Measurements from ENCODE around the gene CC2D1A.

The CC2D1A gene

DNA sequence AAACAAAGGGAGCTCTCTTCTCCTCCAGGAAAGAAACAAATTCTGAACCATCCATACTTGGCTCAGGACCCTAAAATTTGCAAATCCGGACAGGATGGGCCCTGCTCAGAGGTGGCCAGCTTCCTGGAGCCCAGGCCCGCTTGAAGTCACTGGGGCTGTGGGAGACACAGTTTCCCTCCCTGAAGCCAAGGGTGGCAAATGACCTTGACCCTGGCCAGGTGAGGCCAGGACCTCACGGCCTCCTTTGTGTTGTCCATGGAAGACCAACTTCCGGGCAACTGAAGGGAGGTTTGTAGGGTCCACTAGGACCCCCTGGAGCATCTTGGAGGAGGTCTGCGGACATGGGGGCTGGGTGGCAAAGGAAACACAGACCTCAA is 23.6 kb upstream of the CC2D1A start:
- no peak for TF ChIP-seq JUND (IDR thresholded peaks at IDR 0.05; ENCODE audit: low read depth)
- DNase-seq (ENCODE audit: low read depth in 1 of 2, low spot score in 1 of 2), result no peak
- in situ Hi-C loops (cut with HindIII; ENCODE audit: low pct_unique_long_range_greater_than_20kb, low sequenced_read_pairs), result no loop called here

DNA sequence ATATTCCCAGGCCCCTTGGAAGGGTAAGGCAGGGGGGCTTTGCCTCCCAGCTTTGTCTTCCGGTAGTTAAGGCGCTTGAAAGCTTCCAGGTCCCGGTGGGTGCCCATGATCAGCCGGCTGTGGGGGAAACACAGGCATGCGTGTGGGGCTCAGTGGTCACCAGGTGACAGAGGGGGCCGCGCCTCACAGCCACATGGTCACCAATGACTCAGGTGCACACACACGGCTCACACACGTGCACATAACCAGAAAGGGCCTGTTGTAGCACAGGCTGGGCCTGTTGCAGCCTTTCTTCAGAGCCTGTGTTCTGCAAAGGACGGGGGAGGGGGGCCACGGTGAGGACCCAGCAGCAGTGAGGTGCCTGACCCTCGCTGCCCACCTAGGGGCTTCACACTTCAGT is 23.2 kb upstream of the CC2D1A start:
- no peak for TF ChIP-seq JUND (IDR thresholded peaks at IDR 0.05; ENCODE audit: low read depth)
- in situ Hi-C loops (cut with HindIII; ENCODE audit: low pct_unique_long_range_greater_than_20kb, low sequenced_read_pairs), result no loop called here
- DNase-seq (ENCODE audit: low read depth in 1 of 2, low spot score in 1 of 2), result no peak

DNA sequence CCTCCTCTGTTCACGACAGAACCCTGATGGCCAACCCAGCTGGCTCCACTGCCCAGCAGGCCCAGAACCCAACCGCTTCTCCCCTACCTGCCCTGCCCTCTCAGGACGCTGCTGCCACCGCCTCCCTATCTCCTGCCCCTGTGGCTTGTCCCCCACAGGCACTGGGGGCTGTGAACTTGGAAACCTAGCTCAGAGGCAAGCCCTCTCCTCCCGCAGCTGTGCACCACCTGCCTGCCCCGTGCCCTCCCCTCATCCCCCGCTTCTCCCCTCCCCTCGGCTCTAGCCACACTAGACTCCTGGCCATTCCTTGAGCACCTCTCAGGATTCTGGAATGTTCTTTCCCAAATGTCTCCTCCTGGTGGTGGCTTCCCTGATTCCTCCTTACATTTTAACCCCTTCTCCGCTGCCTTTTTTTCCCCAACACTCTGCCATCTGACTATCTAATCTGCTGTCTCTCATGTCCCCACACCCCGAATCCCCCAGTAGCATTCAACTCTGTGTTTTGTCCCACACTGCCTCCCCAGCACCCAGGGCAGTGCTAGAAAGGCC is 22.4 kb upstream of the CC2D1A start:
- in situ Hi-C loops (cut with HindIII; ENCODE audit: low pct_unique_long_range_greater_than_20kb, low sequenced_read_pairs), result no loop called here
- no peak for TF ChIP-seq JUND (IDR thresholded peaks at IDR 0.05; ENCODE audit: low read depth)
- DNase-seq (ENCODE audit: low read depth in 1 of 2, low spot score in 1 of 2), result peak in 1 of 2 experiments; percentile 46

DNA sequence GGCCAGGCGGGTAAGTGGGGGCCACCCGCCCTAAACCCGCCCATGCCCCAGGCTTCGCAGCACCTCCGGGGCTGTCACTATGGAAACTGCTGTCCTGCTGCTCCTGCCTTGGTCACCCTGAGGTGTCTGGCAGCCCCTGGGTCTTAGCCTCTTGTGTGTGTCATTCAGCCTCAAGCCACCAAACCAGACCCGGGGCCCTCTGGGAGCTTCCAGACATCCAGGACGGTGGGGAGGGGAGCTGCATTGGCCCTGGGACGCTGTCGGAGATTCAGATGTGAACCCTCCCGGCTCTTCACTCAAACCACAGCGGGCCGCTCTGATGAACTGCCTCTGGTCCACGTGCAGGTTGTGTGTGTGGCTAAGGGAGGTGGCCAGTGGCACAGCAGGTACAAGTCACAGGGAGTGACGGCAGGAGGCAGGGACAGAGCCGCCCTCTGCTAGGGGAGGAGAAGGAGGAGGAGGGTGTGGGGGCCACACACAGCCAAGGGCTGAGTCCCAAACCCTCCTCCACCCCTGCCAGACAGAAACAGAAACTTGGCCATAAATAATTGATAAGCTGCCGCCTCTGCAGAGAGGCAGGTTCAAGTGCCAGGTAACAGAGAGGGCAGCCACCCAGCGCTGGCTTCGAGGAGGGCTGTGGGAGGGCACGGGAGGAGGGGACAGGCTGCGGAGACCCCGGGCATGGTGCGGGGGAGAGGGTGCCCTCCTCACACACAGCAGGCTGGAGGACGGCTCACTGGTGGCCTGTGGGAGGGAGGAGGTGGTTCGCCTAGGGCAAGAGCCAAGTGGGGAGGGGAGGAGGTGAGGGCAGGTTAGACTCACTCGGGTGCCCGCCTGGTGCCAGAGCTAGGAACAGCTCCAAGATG is 21.0 kb upstream of the CC2D1A start:
- DNase-seq (ENCODE audit: low read depth in 1 of 2, low spot score in 1 of 2), result no peak
- TF ChIP-seq JUND (IDR thresholded peaks at IDR 0.05; ENCODE audit: low read depth), result no peak
- in situ Hi-C loops (cut with HindIII; ENCODE audit: low pct_unique_long_range_greater_than_20kb, low sequenced_read_pairs), result no loop called here

DNA sequence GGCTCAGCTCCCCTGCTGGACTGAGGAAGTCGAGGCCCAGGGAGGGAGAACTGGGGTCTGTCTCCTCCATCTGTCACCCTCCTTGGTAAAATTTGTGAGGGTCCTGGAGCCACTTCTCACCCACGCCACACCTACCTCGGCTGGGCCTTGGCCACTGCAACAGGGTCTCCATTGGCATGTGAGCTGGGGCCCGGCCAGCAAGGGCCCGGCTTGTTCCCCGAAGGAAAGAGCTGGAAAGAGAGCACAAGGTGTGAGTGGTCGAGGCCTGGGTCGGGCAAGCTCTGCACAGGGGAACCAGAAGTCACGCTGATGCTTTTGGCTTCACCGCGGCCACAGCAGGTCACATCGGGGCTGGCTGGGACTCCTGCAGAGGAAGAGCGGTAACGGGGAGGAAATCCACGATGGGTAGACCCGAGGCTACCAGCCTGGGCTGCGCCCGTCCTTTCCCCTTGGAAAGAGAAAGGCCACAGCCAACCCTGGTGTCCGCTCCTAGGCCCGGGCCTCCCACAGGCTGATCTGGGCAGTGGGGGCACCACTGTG is 20.1 kb upstream of the CC2D1A start:
- TF ChIP-seq JUND (IDR thresholded peaks at IDR 0.05; ENCODE audit: low read depth), result no peak
- in situ Hi-C loops (cut with HindIII; ENCODE audit: low pct_unique_long_range_greater_than_20kb, low sequenced_read_pairs), result no loop called here
- DNase-seq (ENCODE audit: low read depth in 1 of 2, low spot score in 1 of 2), result no peak

DNA sequence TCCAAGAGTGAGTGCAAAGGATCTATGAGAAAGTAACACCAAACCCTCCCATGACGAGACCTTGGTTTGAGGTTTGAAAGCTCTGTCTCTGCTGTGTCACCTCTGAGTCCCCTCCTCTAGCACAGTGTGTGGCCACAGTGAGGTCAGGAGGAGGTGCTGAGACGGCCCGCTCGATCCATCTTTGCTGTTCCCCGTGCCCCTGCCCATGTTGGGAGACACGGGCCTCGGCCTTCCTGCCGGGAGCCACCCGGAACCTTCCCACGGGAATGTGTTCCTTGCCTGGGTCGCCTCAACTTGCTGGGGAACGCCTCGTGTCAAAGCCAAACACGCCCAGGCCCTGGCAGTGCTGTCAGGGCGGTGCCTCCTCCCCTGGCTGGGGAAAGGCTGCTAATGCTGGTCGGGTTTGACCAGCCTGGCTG is 19.0 kb upstream of the CC2D1A start:
- no peak for DNase-seq (ENCODE audit: low read depth in 1 of 2, low spot score in 1 of 2)
- in situ Hi-C loops (cut with HindIII; ENCODE audit: low pct_unique_long_range_greater_than_20kb, low sequenced_read_pairs), result no loop called here
- no peak for TF ChIP-seq JUND (IDR thresholded peaks at IDR 0.05; ENCODE audit: low read depth)

DNA sequence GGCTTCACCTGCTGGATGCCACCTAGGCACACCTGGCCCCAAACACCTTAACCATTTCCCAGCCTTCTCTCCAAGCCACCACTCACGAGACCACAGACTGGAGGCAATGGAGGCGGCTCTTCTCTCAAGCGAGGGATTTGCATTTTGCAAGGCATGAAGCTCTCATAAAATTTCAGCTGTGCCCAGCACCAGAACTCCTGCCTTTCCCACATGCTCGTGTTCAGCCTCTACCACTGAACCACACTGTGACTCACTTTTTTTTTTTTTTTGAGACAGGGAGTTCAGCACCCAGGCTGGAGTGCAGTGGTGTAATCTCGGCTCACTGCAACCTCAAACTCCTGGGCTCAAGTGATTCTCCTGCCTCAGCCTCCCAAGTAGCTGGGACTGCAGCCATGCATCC is 18.5 kb upstream of the CC2D1A start:
- TF ChIP-seq JUND (IDR thresholded peaks at IDR 0.05; ENCODE audit: low read depth), result no peak
- in situ Hi-C loops (cut with HindIII; ENCODE audit: low pct_unique_long_range_greater_than_20kb, low sequenced_read_pairs), result no loop called here
- no peak for DNase-seq (ENCODE audit: low read depth in 1 of 2, low spot score in 1 of 2)

DNA sequence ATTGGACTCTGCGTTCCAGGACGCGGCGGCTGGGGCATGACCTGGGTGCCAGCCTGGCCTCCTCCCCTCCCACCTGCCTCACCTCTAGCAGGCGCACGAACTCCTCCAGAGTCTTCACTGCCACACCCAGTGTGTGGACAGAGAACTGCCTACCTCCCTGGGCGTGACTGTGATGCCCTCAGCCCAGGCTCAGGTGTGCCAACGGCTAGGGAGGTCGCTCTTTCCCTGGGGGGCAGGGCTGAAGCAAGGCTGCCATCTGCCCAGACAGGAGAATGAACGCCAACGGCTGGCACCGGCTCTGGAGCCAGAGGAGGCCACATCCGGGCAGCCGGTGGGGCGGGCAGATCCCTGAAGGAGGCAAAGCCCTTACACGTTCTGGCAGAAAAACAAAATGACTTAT is 17.7 kb upstream of the CC2D1A start:
- no peak for TF ChIP-seq JUND (IDR thresholded peaks at IDR 0.05; ENCODE audit: low read depth)
- in situ Hi-C loops (cut with HindIII; ENCODE audit: low pct_unique_long_range_greater_than_20kb, low sequenced_read_pairs), result no loop called here
- no peak for DNase-seq (ENCODE audit: low read depth in 1 of 2, low spot score in 1 of 2)

DNA sequence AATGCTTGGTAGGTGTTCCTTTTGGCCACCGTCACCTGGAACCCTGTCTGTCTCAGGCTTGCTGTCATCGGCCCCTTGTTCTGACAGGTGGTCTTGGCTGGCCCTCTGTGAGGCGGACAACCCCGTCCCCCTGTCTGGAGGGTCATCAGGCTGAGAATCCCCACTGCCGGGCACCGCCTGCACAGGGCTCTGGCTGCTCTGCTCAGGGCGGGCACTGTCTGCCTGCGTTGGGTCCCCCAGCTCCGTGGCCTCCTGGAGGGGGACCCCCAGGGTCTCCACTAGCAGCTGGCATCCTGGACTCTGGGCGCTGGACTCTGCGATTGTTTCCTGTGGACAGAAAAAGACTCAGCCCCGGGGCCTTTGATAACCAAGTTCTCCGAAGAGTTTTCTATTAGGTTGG is 15.9 kb upstream of the CC2D1A start:
- in situ Hi-C loops (cut with HindIII; ENCODE audit: low pct_unique_long_range_greater_than_20kb, low sequenced_read_pairs), result no loop called here
- no peak for TF ChIP-seq JUND (IDR thresholded peaks at IDR 0.05; ENCODE audit: low read depth)
- no peak for DNase-seq (ENCODE audit: low read depth in 1 of 2, low spot score in 1 of 2)

DNA sequence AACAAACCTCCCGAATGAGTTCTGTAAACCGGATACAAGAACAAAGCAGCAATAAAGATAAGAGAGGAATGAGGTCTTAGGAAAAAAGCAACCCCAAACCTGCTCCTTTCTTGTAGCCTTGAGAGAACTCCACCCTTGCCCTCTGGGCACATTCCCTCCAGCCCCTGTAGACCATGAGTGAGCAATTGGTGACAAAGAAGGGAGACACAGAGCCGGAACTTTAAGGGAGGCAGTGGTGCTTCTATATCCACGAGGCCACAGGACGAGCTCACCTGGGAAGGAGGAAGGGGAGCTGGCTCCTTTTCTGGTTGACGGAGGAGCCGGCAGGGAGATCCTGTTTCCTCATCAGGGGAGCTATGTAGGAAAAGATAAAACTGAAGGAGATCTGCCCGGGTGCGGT is 13.1 kb upstream of the CC2D1A start:
- in situ Hi-C loops (cut with HindIII; ENCODE audit: low pct_unique_long_range_greater_than_20kb, low sequenced_read_pairs), result no loop called here
- no peak for TF ChIP-seq JUND (IDR thresholded peaks at IDR 0.05; ENCODE audit: low read depth)
- DNase-seq (ENCODE audit: low read depth in 1 of 2, low spot score in 1 of 2), result no peak

DNA sequence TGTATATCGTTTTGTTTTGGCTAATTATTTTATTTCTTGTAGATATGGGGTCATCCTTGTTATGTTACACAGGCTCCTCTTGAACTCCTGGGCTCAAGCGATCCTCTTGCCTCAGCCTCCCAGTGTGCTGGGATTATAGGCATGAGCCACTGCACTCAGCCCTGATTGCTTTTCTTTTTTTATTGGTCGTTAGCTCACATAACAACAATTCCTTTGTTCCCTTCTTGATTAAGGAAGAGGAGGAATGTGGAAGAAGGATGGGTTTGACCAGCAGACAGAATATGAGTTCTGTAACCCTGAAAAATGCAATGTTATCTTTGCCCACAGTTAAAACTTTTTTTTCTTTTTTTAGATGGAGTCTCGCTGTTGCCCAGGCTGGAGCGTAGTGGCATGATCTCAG is 11.4 kb upstream of the CC2D1A start:
- no peak for TF ChIP-seq JUND (IDR thresholded peaks at IDR 0.05; ENCODE audit: low read depth)
- no peak for DNase-seq (ENCODE audit: low read depth in 1 of 2, low spot score in 1 of 2)
- in situ Hi-C loops (cut with HindIII; ENCODE audit: low pct_unique_long_range_greater_than_20kb, low sequenced_read_pairs), result no loop called here

DNA sequence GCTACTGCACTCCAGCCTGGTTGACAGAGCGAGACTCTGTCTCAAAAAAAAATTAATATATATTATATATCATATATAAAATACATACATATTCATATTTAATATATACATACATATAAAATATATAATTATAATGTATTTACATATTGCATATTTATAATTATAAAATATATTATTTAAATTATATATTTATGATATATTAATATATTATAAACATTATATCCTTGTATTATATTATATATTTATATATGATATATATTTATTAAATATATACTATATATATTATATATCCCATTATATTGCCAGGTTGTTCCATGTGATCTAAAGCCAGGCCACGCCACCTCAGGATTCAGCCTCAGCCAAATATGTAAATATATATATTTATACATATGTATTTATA is 9.8 kb upstream of the CC2D1A start:
- in situ Hi-C loops (cut with HindIII; ENCODE audit: low pct_unique_long_range_greater_than_20kb, low sequenced_read_pairs), result no loop called here
- DNase-seq (ENCODE audit: low read depth in 1 of 2, low spot score in 1 of 2), result no peak
- TF ChIP-seq JUND (IDR thresholded peaks at IDR 0.05; ENCODE audit: low read depth), result no peak

DNA sequence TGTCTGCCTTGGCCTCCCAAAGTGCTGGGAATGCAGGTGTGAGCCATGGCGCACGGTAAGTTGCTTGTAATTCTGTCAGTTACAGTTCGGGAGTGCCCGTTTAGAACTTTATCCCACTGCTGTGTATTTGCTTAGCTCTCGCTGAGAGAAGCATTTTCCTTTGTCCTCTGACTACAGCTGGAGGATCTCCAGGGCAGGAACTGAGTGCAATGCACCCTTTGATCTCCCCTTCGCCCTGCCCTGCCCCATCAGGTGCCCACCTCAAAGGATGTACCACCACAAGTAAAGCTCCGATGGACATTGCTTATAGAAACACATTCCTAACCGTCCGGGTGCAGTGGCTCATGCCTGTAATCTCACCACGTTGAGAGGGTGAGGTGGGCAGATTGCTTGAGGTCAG is 6.6 kb upstream of the CC2D1A start:
- TF ChIP-seq JUND (IDR thresholded peaks at IDR 0.05; ENCODE audit: low read depth), result no peak
- DNase-seq (ENCODE audit: low read depth in 1 of 2, low spot score in 1 of 2), result no peak
- in situ Hi-C loops (cut with HindIII; ENCODE audit: low pct_unique_long_range_greater_than_20kb, low sequenced_read_pairs), result no loop called here
